GM23248 (cell line): Measurements from ENCODE around the gene IQGAP2.

Experiments used
- EZH2 ChIP-seq: fragments of 200-600 bp; sonication (generic); IDR thresholded peaks from 2 replicates; pipeline ENCODE4 v1.6.1; 2018; ENCODE audit warnings: antibody characterized with exemption, mild to moderate bottlenecking; ENCODE audit not compliant: insufficient read depth, poor library complexity, severe bottlenecking
- EZH2phosphoT487 ChIP-seq: fragments of 200-600 bp; sonication (generic); IDR thresholded peaks from 2 replicates; pipeline ENCODE4 v1.6.1; 2018; ENCODE audit warnings: antibody characterized with exemption, moderate library complexity, mild to moderate bottlenecking, low read depth; ENCODE audit not compliant: insufficient read depth

DNA sequence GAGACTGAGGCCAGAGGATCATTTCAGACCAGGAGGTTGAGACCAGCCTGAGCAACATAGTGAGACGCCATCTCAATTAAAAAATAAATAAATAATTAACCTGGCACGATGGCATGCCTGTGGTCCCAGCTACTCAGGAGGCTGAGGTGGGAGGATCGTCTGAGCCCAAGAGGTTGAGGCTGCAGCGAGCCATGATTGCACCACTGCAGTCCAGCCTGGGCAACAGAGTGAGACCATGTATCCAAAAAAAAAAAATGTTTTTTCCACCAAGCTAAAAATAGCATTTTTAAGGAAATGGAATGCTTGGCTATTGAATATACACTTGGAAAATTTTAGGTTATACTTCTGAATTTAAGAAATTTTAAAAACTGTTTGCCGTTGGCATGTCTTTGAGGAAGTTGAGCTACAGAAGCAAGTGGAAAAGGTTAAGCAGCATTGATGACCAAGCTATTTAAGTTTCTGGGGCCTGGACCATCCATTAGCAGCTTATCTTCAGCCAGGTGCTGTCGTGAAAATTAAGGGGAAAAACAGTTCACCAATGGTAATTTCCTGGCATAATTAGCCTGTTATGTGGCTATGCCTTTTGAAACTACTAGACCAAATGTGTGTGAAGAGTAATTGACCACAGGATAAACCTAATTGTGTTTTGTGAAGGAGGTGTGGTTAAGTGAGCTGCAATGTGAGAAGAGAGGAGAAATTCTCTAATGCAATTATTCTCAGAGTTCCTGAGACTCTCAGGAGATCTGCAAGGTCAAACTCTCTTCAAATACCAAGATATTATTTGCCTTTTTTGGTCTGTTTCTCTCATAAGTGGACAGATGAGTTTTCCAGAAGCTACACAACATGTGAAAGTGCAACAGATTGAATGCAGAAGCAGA is 333.8 kb downstream of the IQGAP2 start:
- no peak for TF ChIP-seq EZH2
- no peak for TF ChIP-seq EZH2phosphoT487
